ENCODE results near the gene ADGRB3. TPM values are rescaled to one million over a fixed set of nuclear protein-coding genes. Genes with fewer than 3 reads are reported as not detected.

Gene ADGRB3
- total and polyA plus RNA-seq, 12 donors = 0.47 to 2.1 (median 0.85) TPM

GRCh38 chr6:68655028-68655427, 19.9 kb downstream of the ADGRB3 start:
- no peaks in the 10 kb centered on the region for H3K9me3 ChIP-seq
- peaks cover 0 to 48% (median 4%) of the 10 kb centered on the region in 9 donors for H3K4me1 ChIP-seq
- no peaks in the 10 kb centered on the region for H3K36me3 ChIP-seq
- no peak overlapping the region for H3K4me3 ChIP-seq
- H3K27ac ChIP-seq = no peak overlapping the region
- ATAC-seq = no peak
- intact Hi-C loops (cut with DNase I) = no loop called here
- no peak for DNase-seq
- TF ChIP-seq CTCF (IDR thresholded peaks at IDR 0.05) = no peak
- H3K27me3 ChIP-seq = no peaks in the 10 kb centered on the region
- 73 to 76% methylated on average over 1 of the region's 1 CpG for WGBS, 2 donors

- DNase-seq (no peak), ATAC-seq (no peak)
- no peaks in the 10 kb centered on the region for H3K27me3 ChIP-seq
- TF ChIP-seq CTCF (IDR thresholded peaks at IDR 0.05) = no peak
- H3K4me1 ChIP-seq = peaks cover 0 to 36% (median 0%) of the 10 kb centered on the region in 9 donors
- 59 to 75% methylated on average over 3 of the region's 3 CpGs for WGBS, 2 donors
- H3K36me3 ChIP-seq = no peaks in the 10 kb centered on the region
- intact Hi-C loops (cut with DNase I) = no loop called here
- no peaks in the 10 kb centered on the region for H3K9me3 ChIP-seq
- H3K27ac ChIP-seq = peak overlapping the region in 2 of 10 donors; percentile 6 to 16
- no peak overlapping the region for H3K4me3 ChIP-seq
Observed at GRCh38 chr6:68657374-68658139, 22.5 kb downstream of the ADGRB3 start.

GRCh38 chr6:68658338-68658737, 23.3 kb downstream of the ADGRB3 start:
- no peak for TF ChIP-seq CTCF (IDR thresholded peaks at IDR 0.05)
- no peak overlapping the region for H3K27ac ChIP-seq
- 73 to 75% methylated on average over 2 of the region's 2 CpGs for WGBS, 2 donors
- peaks cover 0 to 36% (median 0%) of the 10 kb centered on the region in 9 donors for H3K4me1 ChIP-seq
- H3K27me3 ChIP-seq = no peaks in the 10 kb centered on the region
- intact Hi-C loops (cut with DNase I) = no loop called here
- DNase-seq (no peak), ATAC-seq (no peak)
- no peaks in the 10 kb centered on the region for H3K9me3 ChIP-seq
- no peaks in the 10 kb centered on the region for H3K36me3 ChIP-seq
- H3K4me3 ChIP-seq = no peak overlapping the region

GRCh38 chr6:68673255-68673654, 38.2 kb downstream of the ADGRB3 start:
- H3K36me3 ChIP-seq = no peaks in the 10 kb centered on the region
- no peaks in the 10 kb centered on the region for H3K27me3 ChIP-seq
- peaks cover 0 to 14% (median 0%) of the 10 kb centered on the region in 9 donors for H3K4me1 ChIP-seq
- intact Hi-C loops (cut with DNase I) = no loop called here
- ATAC-seq = no peak
- no peak for TF ChIP-seq CTCF (IDR thresholded peaks at IDR 0.05)
- DNase-seq = no peak
- no peak overlapping the region for H3K27ac ChIP-seq
- no peaks in the 10 kb centered on the region for H3K9me3 ChIP-seq
- H3K4me3 ChIP-seq = no peak overlapping the region

Measured in heart right ventricle (tissue), 16 donors.